H1 (cell line): ENCODE data around the gene SCMH1. TPM values are rescaled to one million over a fixed set of nuclear protein-coding genes. Genes with fewer than 3 reads are reported as not detected.

Experiments
- CTCF ChIA-PET: fragments of 300-600 bp; sonication (Branson Sonifier 250); formaldehyde crosslinking; loops from one replicate; lab custom pipeline; 2021; ENCODE audit not compliant: partially characterized antibody; lab: Charles Lee
- POLR2A ChIA-PET: fragments of 300-600 bp; sonication (Branson Sonifier 250); formaldehyde crosslinking; loops from one replicate; lab custom pipeline; 2021; ENCODE audit warnings: inconsistent platforms; ENCODE audit not compliant: partially characterized antibody; lab: Charles Lee
- DNase-seq, 2 experiments: peaks; one replicate each; pipeline versions ENCODE4 v3.0.0 to v3.0.0-alpha.2; 2010 to 2022; ENCODE audit warnings: low spot score in 2 of 2, low read depth in 1 of 2, mixed read lengths in 1 of 2
- FAIRE-seq: peaks from 2 replicates; lab custom pipeline; 2011; peaks lifted over from hg19 to GRCh38; lab: Jason Lieb, UNC
- H2AFZ ChIP-seq: 2 replicates; pipeline ENCODE4 v1.8.1; 2012; ENCODE audit warnings: low read length, inconsistent platforms
- H2AK5ac ChIP-seq: 2 replicates; pipeline ENCODE4 v1.6.1; 2013; ENCODE audit warnings: low read depth, low read length
- H2BK120ac ChIP-seq: replicated peaks from 2 replicates; pipeline ENCODE3; 2013; ENCODE audit warnings: low read depth, low read length, inconsistent platforms
- H2BK12ac ChIP-seq: 2 replicates; pipeline ENCODE4 v1.6.1; 2013; ENCODE audit warnings: low read depth, low read length
- H2BK15ac ChIP-seq: 2 replicates; pipeline ENCODE4 v1.6.1; 2013; ENCODE audit warnings: low read length
- H2BK20ac ChIP-seq: 2 replicates; pipeline ENCODE4 v1.6.1; 2013; ENCODE audit warnings: low read length
- H2BK5ac ChIP-seq: 2 replicates; pipeline ENCODE4 v1.6.1; 2013; ENCODE audit warnings: low read depth, low read length
- H3K14ac ChIP-seq: 2 replicates; pipeline ENCODE4 v1.6.1; 2013; ENCODE audit warnings: inconsistent platforms; ENCODE audit not compliant: insufficient read length
- H3K18ac ChIP-seq: 2 replicates; pipeline ENCODE4 v1.6.1; 2013; ENCODE audit warnings: low read length; ENCODE audit errors: extremely low read depth
- H3K23ac ChIP-seq: 2 replicates; pipeline ENCODE4 v1.6.1; 2013; ENCODE audit warnings: inconsistent platforms; ENCODE audit not compliant: insufficient read length
- H3K23me2 ChIP-seq: 2 replicates; pipeline ENCODE4 v1.6.1; 2013; ENCODE audit warnings: low read depth, low read length
- H3K27ac ChIP-seq: 2 replicates; pipeline ENCODE4 v1.6.1; 2011; ENCODE audit warnings: low read depth, low read length, inconsistent platforms
- H3K27me3 ChIP-seq, 4 experiments: replicated peaks in 1 of 4; 1 replicate in 1 of 4; 2 replicates in 3 of 4; pipeline versions ENCODE4 v1.6.1 to v1.8.1; 2011 to 2013; ENCODE audit warnings: low read length in 3 of 4, mild to moderate bottlenecking in 3 of 4, inconsistent platforms in 2 of 4, mixed read lengths in 2 of 4, moderate library complexity in 1 of 4; ENCODE audit not compliant: control insufficient read depth in 3 of 4, insufficient read depth in 3 of 4; ENCODE audit errors: extremely low read depth in 1 of 4
- H3K36me3 ChIP-seq, 4 experiments: 2 replicates each; pipeline versions ENCODE4 v1.6.1 to v1.8.1; 2011 to 2013; ENCODE audit warnings: mild to moderate bottlenecking in 4 of 4, low read length in 3 of 4, moderate library complexity in 2 of 4, control low read depth in 1 of 4, inconsistent platforms in 1 of 4; ENCODE audit not compliant: insufficient read depth in 4 of 4, control insufficient read depth in 2 of 4
- H3K4ac ChIP-seq: replicated peaks from 2 replicates; pipeline ENCODE3; 2013; ENCODE audit warnings: low read length, low read depth, mixed read lengths, inconsistent platforms; ENCODE audit not compliant: insufficient read length
- H3K4me1 ChIP-seq, 4 experiments: replicated peaks in 1 of 4; 1 replicate in 1 of 4; 2 replicates in 3 of 4; pipeline versions ENCODE4 v1.6.1 to v1.8.1; 2011 to 2013; ENCODE audit warnings: low read length in 3 of 4, inconsistent platforms in 2 of 4, mixed read lengths in 1 of 4; ENCODE audit not compliant: insufficient read depth in 4 of 4, control insufficient read depth in 3 of 4
- H3K4me2 ChIP-seq, 2 experiments: 2 replicates each; pipeline versions ENCODE4 v1.6.1 to v1.8.1; 2011 to 2013; ENCODE audit warnings: low read depth in 2 of 2, low read length in 2 of 2, control low read depth in 1 of 2, inconsistent platforms in 1 of 2, mild to moderate bottlenecking in 1 of 2; ENCODE audit not compliant: insufficient read depth in 1 of 2
- H3K4me3 ChIP-seq, 4 experiments: fragments of 200-600, 300-600 bp in 1 of 4; sonication (generic), shearing (Covaris generic), sonication (Bioruptor Twin) in 1 of 4; 2 replicates each; pipeline versions ENCODE4 v1.5.1 to v1.8.1; 2011 to 2016; ENCODE audit warnings: low read length in 4 of 4, low read depth in 3 of 4, control low read depth in 2 of 4, inconsistent platforms in 2 of 4, mild to moderate bottlenecking in 2 of 4, mixed read lengths in 1 of 4, moderate library complexity in 1 of 4; ENCODE audit not compliant: insufficient read depth in 2 of 4; ENCODE audit errors: extremely low read depth in 1 of 4
- H3K56ac ChIP-seq: replicated peaks from 2 replicates; pipeline ENCODE3; 2013; ENCODE audit warnings: low read depth, mild to moderate bottlenecking, mixed read lengths, low read length, inconsistent platforms; ENCODE audit not compliant: insufficient read length
- H3K79me1 ChIP-seq: 2 replicates; pipeline ENCODE4 v1.6.1; 2013; ENCODE audit warnings: low read depth, low read length, control low read depth
- H3K79me2 ChIP-seq, 2 experiments: 2 replicates each; pipeline versions ENCODE4 v1.6.1 to v1.8.1; 2012 to 2013; ENCODE audit warnings: low read length in 2 of 2, mild to moderate bottlenecking in 2 of 2, inconsistent platforms in 1 of 2; ENCODE audit not compliant: insufficient read depth in 2 of 2, control insufficient read depth in 1 of 2
- H3K9ac ChIP-seq, 4 experiments: replicated peaks in 1 of 4; 1 replicate in 1 of 4; 2 replicates in 3 of 4; pipeline versions ENCODE4 v1.6.1 to v1.8.1; 2011 to 2013; ENCODE audit warnings: low read depth in 3 of 4, low read length in 3 of 4, control low read depth in 2 of 4, mild to moderate bottlenecking in 2 of 4, moderate library complexity in 2 of 4, inconsistent platforms in 1 of 4; ENCODE audit errors: extremely low read depth in 1 of 4
- H3K9me3 ChIP-seq, 2 experiments: 2 replicates each; pipeline versions ENCODE4 v1.6.1 to v1.8.1; 2012 to 2013; ENCODE audit warnings: mild to moderate bottlenecking in 2 of 2, moderate library complexity in 2 of 2, control low read depth in 1 of 2, inconsistent platforms in 1 of 2, low read depth in 1 of 2, low read length in 1 of 2, mixed read lengths in 1 of 2; ENCODE audit not compliant: insufficient read depth in 2 of 2
- H4K20me1 ChIP-seq, 2 experiments: replicated peaks in 1 of 2; 2 replicates each; pipeline versions ENCODE3 to v1.8.1; 2011 to 2013; ENCODE audit warnings: inconsistent platforms in 2 of 2, low read length in 2 of 2, mild to moderate bottlenecking in 1 of 2; ENCODE audit not compliant: insufficient read depth in 2 of 2, control insufficient read depth in 1 of 2
- H4K5ac ChIP-seq: 2 replicates; pipeline ENCODE4 v1.6.1; 2013; ENCODE audit warnings: low read length, low read depth, mixed read lengths, inconsistent platforms; ENCODE audit not compliant: insufficient read length
- H4K8ac ChIP-seq: 2 replicates; pipeline ENCODE4 v1.8.0; 2013; ENCODE audit warnings: mild to moderate bottlenecking, moderate library complexity, low read length, inconsistent platforms; ENCODE audit not compliant: insufficient read depth; ENCODE audit errors: extremely low read depth
- H4K91ac ChIP-seq: replicated peaks from 2 replicates; pipeline ENCODE3; 2013; ENCODE audit warnings: low read length, mixed read lengths, inconsistent platforms; ENCODE audit not compliant: insufficient read length
- BCL11A ChIP-seq, 2 experiments: IDR thresholded peaks; one replicate each; pipeline ENCODE4 v1.6.1; 2011; ENCODE audit warnings: low read depth in 2 of 2, low read length in 2 of 2, mild to moderate bottlenecking in 2 of 2
- CHD2 ChIP-seq: IDR thresholded peaks from 2 replicates; pipeline ENCODE4 v1.6.1; 2012; ENCODE audit warnings: low read length, improper control_type of control experiment
- E2F6 ChIP-seq: IDR thresholded peaks from 2 replicates; pipeline ENCODE4 v1.6.1; 2012; ENCODE audit warnings: inconsistent platforms
- HDAC2 ChIP-seq, 2 experiments: fragments of 300-600 bp in 1 of 2; sonication (generic) in 1 of 2; IDR thresholded peaks; 2 replicates each; pipeline ENCODE4 v1.6.1; 2011 to 2012; ENCODE audit warnings: low read depth in 2 of 2, low read length in 2 of 2, mild to moderate bottlenecking in 2 of 2, moderate library complexity in 2 of 2, borderline replicate concordance in 1 of 2, inconsistent platforms in 1 of 2
- HDAC6 ChIP-seq: IDR thresholded peaks from one replicate; pipeline ENCODE4 v1.7.1; 2012; ENCODE audit warnings: low read depth, mild to moderate bottlenecking, inconsistent platforms, low read length, moderate library complexity
- NANOG ChIP-seq: IDR thresholded peaks from 2 replicates; pipeline ENCODE4 v1.6.1; 2011; ENCODE audit warnings: low read length, low read depth, mild to moderate bottlenecking, inconsistent platforms; ENCODE audit not compliant: insufficient read depth, poor library complexity, severe bottlenecking
- POLR2AphosphoS5 ChIP-seq: IDR thresholded peaks from 2 replicates; pipeline ENCODE4 v1.6.1; 2011; ENCODE audit warnings: low read depth, low read length
- POU5F1 ChIP-seq: IDR thresholded peaks from 2 replicates; pipeline ENCODE4 v1.6.1; 2011; ENCODE audit warnings: low read depth, mild to moderate bottlenecking, low read length, moderate library complexity
- RAD21 ChIP-seq, 2 experiments: IDR thresholded peaks in 1 of 2; conservative IDR thresholded peaks in 1 of 2; 2 replicates each; pipeline ENCODE4 v1.6.1; 2011; ENCODE audit warnings: low read depth in 2 of 2, low read length in 2 of 2, improper control_type of control experiment in 1 of 2, inconsistent platforms in 1 of 2, mild to moderate bottlenecking in 1 of 2, moderate library complexity in 1 of 2
- RBBP5 ChIP-seq: IDR thresholded peaks from 2 replicates; pipeline ENCODE4 v1.7.1; 2012; ENCODE audit warnings: low read depth, mild to moderate bottlenecking, inconsistent platforms, low read length, moderate library complexity, borderline replicate concordance
- RNF2 ChIP-seq: fragments of 200-900, 300-1000 bp; sonication (generic); IDR thresholded peaks from 2 replicates; pipeline ENCODE4 v1.7.1; 2016; ENCODE audit warnings: borderline replicate concordance, low read depth, mild to moderate bottlenecking, antibody characterized with exemption, low read length; ENCODE audit not compliant: poor library complexity, severe bottlenecking; ENCODE audit errors: missing control alignments
- TAF1 ChIP-seq: IDR thresholded peaks from 2 replicates; pipeline ENCODE4 v1.6.1; 2011; ENCODE audit warnings: mild to moderate bottlenecking, low read depth, low read length
- WGBS, 2 experiments: shearing (Covaris generic) in 1 of 2; methylation state at CpG; one replicate each; pipeline versions ENCODE4 v1.1.6 to v1.1.7; 2013 to 2015; ENCODE audit warnings: low lambda C conversion rate in 2 of 2, mixed read lengths in 2 of 2, inconsistent platforms in 1 of 2, low coverage in 1 of 2, missing lambda C conversion rate in 1 of 2; ENCODE audit not compliant: insufficient replicate concordance in 2 of 2, insufficient coverage in 1 of 2, insufficient read length in 1 of 2; ENCODE audit errors: extremely low coverage in 1 of 2, missing lambda C conversion rate in 1 of 2; 5-methylcytosine and 5-hydroxymethylcytosine counted together
- polyA plus RNA-seq, 7 experiments: library from polyadenylated mRNA; depleted of rRNA in 3 of 7; stranded (reverse) in 5 of 7; unstranded in 2 of 7; fragments of >200 nt in 5 of 7; fragments of 200-250 nt in 2 of 7; gene quantifications; 1 replicate in 5 of 7; 2 replicates in 1 of 7; 4 replicates in 1 of 7; pipeline versions ENCODE4 v1.2.1 to v1.2.3, GENCODE V29; 2011 to 2013; ENCODE audit warnings: missing spikeins in 2 of 7, mixed read lengths in 2 of 7
- total RNA-seq: library from RNA; stranded (reverse); fragmentation: NEBNext Ultra II Directional; extraction: Animal tissue kit (Norgen Biotek cat#: 25700); gene quantifications from 2 replicates; pipeline ENCODE4 v1.2.1, GENCODE V29; 2021

Gene SCMH1
- total and polyA plus RNA-seq, 2 of the 8 experiments (the other 6 are each of a cell fraction or from before 2014, with no cell fraction given): 16.6 to 30.7 TPM

DNA sequence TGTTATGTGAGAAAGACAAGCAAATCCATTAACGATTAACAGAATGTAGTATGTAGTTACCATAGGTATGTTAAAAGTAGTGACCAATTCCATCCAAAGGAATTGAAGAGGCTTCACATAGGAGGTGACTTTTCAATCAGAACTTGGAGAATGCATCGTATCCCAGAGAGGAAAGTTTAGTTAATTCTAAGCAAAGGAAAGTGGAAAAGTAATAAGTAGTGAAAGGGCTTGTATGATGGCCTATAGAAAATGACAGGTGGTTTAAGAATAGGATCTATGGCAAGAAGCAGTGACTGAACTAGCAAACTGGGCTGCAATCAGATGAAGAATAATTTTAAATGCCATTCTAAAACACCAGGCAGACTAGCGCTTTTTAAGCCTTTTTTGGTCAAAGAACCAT, 16.6 kb downstream of the SCMH1 start:
- Histone ChIP-seq H3K23ac (no peak overlapping the region), H3K18ac (no peak overlapping the region), H3K4ac (no peak overlapping the region), H3K56ac (no peak overlapping the region), H3K9me3 (no peaks in the 10 kb centered on the region), H3K27ac (no peak overlapping the region), H3K27me3 (no peaks in the 10 kb centered on the region), H3K23me2 (no peaks in the 10 kb centered on the region), H3K79me1 (no peaks in the 10 kb centered on the region), H2BK5ac (no peak overlapping the region), H2BK120ac (no peak overlapping the region), H2AFZ (no peak overlapping the region), H4K20me1 (no peaks in the 10 kb centered on the region), H2AK5ac (no peak overlapping the region), H3K79me2 (peaks cover 0 to 7% of the 10 kb centered on the region in 2 experiments; a peak in 1 of 4 replicates), H3K4me2 (no peak overlapping the region), H3K14ac (no peak overlapping the region), H3K9ac (no peak overlapping the region), H2BK12ac (no peak overlapping the region), H4K5ac (no peak overlapping the region), H2BK15ac (no peak overlapping the region), H4K8ac (no peak overlapping the region), H2BK20ac (no peak overlapping the region), H3K36me3 (peaks cover 0 to 2% (median 0%) of the 10 kb centered on the region in 4 experiments; a peak in 1 of 8 replicates), H3K4me3 (no peak overlapping the region), H3K4me1 (peaks cover 0 to 4% (median 0%) of the 10 kb centered on the region in 4 experiments; a peak in 1 of 7 replicates), H4K91ac (no peak overlapping the region)
- DNase-seq (no peak), FAIRE-seq (no peak)
- POLR2A ChIA-PET: no interaction called here
- CTCF ChIA-PET: interaction anchor here (1.6 kb wide), 1 partner anchor 171 kb away, joined by 3 read pairs; no protein-coding TSS in a partner anchor
- 92% methylated on average over 3 of the region's 3 CpGs; no CpG with 5 or more reads in 1 of the 2 experiments for WGBS, 2 experiments
- no peak for TF ChIP-seq CHD2
- no peak for TF ChIP-seq TAF1
- no peak for TF ChIP-seq NANOG
- no peak for TF ChIP-seq RBBP5
- TF ChIP-seq RNF2: no peak
- no peak for TF ChIP-seq E2F6
- no peak for TF ChIP-seq POLR2AphosphoS5
- TF ChIP-seq RAD21 (IDR thresholded peaks at IDR 0.05 in 1 of 2, conservative IDR thresholded peaks at IDR 0.05 in 1 of 2; ENCODE audit: low read depth in 2 of 2, low read length in 2 of 2): no peak
- TF ChIP-seq POU5F1: no peak
- TF ChIP-seq HDAC6: no peak
- no peak for TF ChIP-seq HDAC2 (IDR thresholded peaks at IDR 0.05; ENCODE audit: borderline replicate concordance in 1 of 2, low read depth in 2 of 2, low read length in 2 of 2)
- TF ChIP-seq BCL11A (IDR thresholded peaks at IDR 0.05; ENCODE audit: low read depth in 2 of 2, low read length in 2 of 2): no peak
